HG03565 (cell line): ENCODE measurements around the gene COMMD2.

ENCODE experiments used
- ATAC-seq: cut with Tn5 transposase; IDR thresholded peaks from one replicate; pipeline ENCODE4 v1.9.1; 2021; ENCODE audit warnings: mild to moderate bottlenecking, moderate library complexity; ENCODE audit not compliant: unreplicated experiment

Gene COMMD2

GRCh38 chr3:149764302-149764701 lies 12.0 kb upstream of the COMMD2 start:
- no peak for ATAC-seq

GRCh38 chr3:149763565-149764195 lies 11.4 kb upstream of the COMMD2 start:
- ATAC-seq = no peak

- ATAC-seq = no peak
These were observed 1.4 kb upstream of the COMMD2 start for GRCh38 chr3:149753717-149754116.

- ATAC-seq = no peak
These were observed 473 bp upstream of the COMMD2 start for GRCh38 chr3:149752788-149753136.

GRCh38 chr3:149751551-149751950 lies 738 bp downstream of the COMMD2 start:
- ATAC-seq = no peak

- no peak for ATAC-seq
These were observed 7.7 kb downstream of the COMMD2 start for GRCh38 chr3:149744606-149745005.

GRCh38 chr3:149744151-149744550 lies 8.1 kb downstream of the COMMD2 start:
- no peak for ATAC-seq

- no peak for ATAC-seq
These were observed 12.9 kb downstream of the COMMD2 start for GRCh38 chr3:149739396-149739795.

- ATAC-seq = no peak
These were observed 13.4 kb downstream of the COMMD2 start for GRCh38 chr3:149738876-149739275.

GRCh38 chr3:149736953-149737205 lies 15.4 kb downstream of the COMMD2 start:
- no peak for ATAC-seq

GRCh38 chr3:149736175-149736952 lies 15.9 kb downstream of the COMMD2 start:
- ATAC-seq = no peak

- ATAC-seq = no peak
These were observed 20.1 kb downstream of the COMMD2 start for GRCh38 chr3:149732234-149732633.

GRCh38 chr3:149727656-149728055 lies 24.6 kb downstream of the COMMD2 start:
- no peak for ATAC-seq

- ATAC-seq = peak; percentile 87
These were observed 25.4 kb downstream of the COMMD2 start for GRCh38 chr3:149726716-149727407.

- no peak for ATAC-seq
These were observed 28.5 kb downstream of the COMMD2 start for GRCh38 chr3:149723781-149724180.

GRCh38 chr3:149720918-149721317 lies 31.4 kb downstream of the COMMD2 start:
- no peak for ATAC-seq

GRCh38 chr3:149717391-149718056 lies 34.8 kb downstream of the COMMD2 start:
- ATAC-seq = no peak

- no peak for ATAC-seq
These were observed 35.3 kb downstream of the COMMD2 start for GRCh38 chr3:149716984-149717383.

- no peak for ATAC-seq
These were observed 37.0 kb downstream of the COMMD2 start for GRCh38 chr3:149715247-149715646.

- ATAC-seq = no peak
These were observed 38.3 kb downstream of the COMMD2 start for GRCh38 chr3:149713730-149714654.

GRCh38 chr3:149706905-149707304 lies 45.4 kb downstream of the COMMD2 start:
- no peak for ATAC-seq
